ENCODE results near the gene EIF4H. TPM values are rescaled to one million over a fixed set of nuclear protein-coding genes. Genes with fewer than 3 reads are reported as not detected.
A peak's percentile ranks its signal among the peaks of the same experiment; 100 is the strongest.

EIF4H gene
- total and polyA plus RNA-seq, 9 of the 15 experiments (the other 6 are each of a cell fraction or from before 2014, with no cell fraction given): 11.0 to 435 (median 319) TPM

- TF ChIP-seq ZNF609 (CRISPR knock-in tag; IDR thresholded peaks at IDR 0.05; ENCODE audit: borderline replicate concordance) (peak; percentile 83; the same call in 1 of the 2 replicates), PRMT5 (CRISPR knock-in tag; IDR thresholded peaks at IDR 0.05) (peak; percentile 88; the same call in 1 of the 2 replicates), SNAPC5 (CRISPR knock-in tag; IDR thresholded peaks at IDR 0.05) (no peak), TAF7 (tag; IDR thresholded peaks at IDR 0.05) (peak; percentile 29; the same call in 1 of the 2 replicates), ZNF24 (IDR thresholded peaks at IDR 0.05) (peak; percentile 82), PHTF2 (CRISPR knock-in tag; IDR thresholded peaks at IDR 0.05) (no peak), ZBTB12 (CRISPR knock-in tag; IDR thresholded peaks at IDR 0.05) (no peak), C11orf30 (IDR thresholded peaks at IDR 0.05; ENCODE audit: low read depth) (no peak), U2AF2 (optimal IDR thresholded peaks at IDR 0.05; ENCODE audit: low read depth, low read length) (no peak), CBFA2T3 (IDR thresholded peaks at IDR 0.05) (no peak), USF2 (CRISPR knock-in tag; IDR thresholded peaks at IDR 0.05) (peak; percentile 91), ZBTB26 (CRISPR knock-in tag; IDR thresholded peaks at IDR 0.05) (no peak), ZEB2 (IDR thresholded peaks at IDR 0.05) (no peak), BRF2 (IDR thresholded peaks at IDR 0.05; ENCODE audit: borderline replicate concordance, insufficient read depth, insufficient read length) (no peak), ZBTB49 (CRISPR knock-in tag; IDR thresholded peaks at IDR 0.05; ENCODE audit: borderline replicate concordance) (peak; percentile 72; the same call in 1 of the 2 replicates)
These were observed at the start of gene EIF4H (continued) for GRCh38 chr7:74173866-74174605.

Data from K562 (cell line).